ENCODE data around the gene LCE5A.

- TF ChIP-seq CTCF (IDR thresholded peaks at IDR 0.05): no peak
- no peak for TF ChIP-seq POLR2A (IDR thresholded peaks at IDR 0.05)
Measured at GRCh38 chr1:152516082-152516481, 5.5 kb downstream of the LCE5A start.

All from esophagus squamous epithelium (tissue), 4 donors.